Kidney (tissue), 14 donors: ENCODE data around the gene NMRK1. TPM values are rescaled to one million over a fixed set of nuclear protein-coding genes. Genes with fewer than 3 reads are reported as not detected.

ENCODE experiments used
- DNase-seq, 5 donors: peaks; one replicate each; pipeline ENCODE4 v3.0.0-alpha.2; 2013 to 2020
- FAIRE-seq: peaks from 2 replicates; lab custom pipeline; 2012; peaks lifted over from hg19 to GRCh38; lab: Jason Lieb, UNC
- H3K27ac ChIP-seq, 2 donors: one replicate each; pipeline ENCODE4 v1.7.0; 2013; ENCODE audit warnings: low read depth in 2 of 2, low read length in 2 of 2, inconsistent platforms in 1 of 2
- H3K27me3 ChIP-seq: one replicate; pipeline ENCODE4 v1.7.1; 2013; ENCODE audit warnings: low read length, inconsistent platforms; ENCODE audit not compliant: control insufficient read depth, insufficient read depth
- H3K36me3 ChIP-seq, 3 donors: one replicate each; pipeline versions ENCODE4 v1.7.0 to v1.7.1; 2013; ENCODE audit warnings: low read length in 3 of 3, control low read depth in 1 of 3, inconsistent platforms in 1 of 3; ENCODE audit not compliant: insufficient read depth in 3 of 3, control insufficient read depth in 2 of 3
- H3K4me1 ChIP-seq, 3 donors: one replicate each; pipeline versions ENCODE4 v1.7.0 to v1.7.1; 2013; ENCODE audit warnings: low read length in 3 of 3, inconsistent platforms in 1 of 3, low read depth in 1 of 3; ENCODE audit not compliant: control insufficient read depth in 2 of 3, insufficient read depth in 2 of 3
- H3K4me3 ChIP-seq, 3 donors: one replicate each; pipeline versions ENCODE4 v1.7.0 to v1.8.1; 2013; ENCODE audit warnings: low read length in 3 of 3, control low read depth in 1 of 3, inconsistent platforms in 1 of 3
- H3K9ac ChIP-seq, 3 donors: one replicate each; pipeline versions ENCODE4 v1.7.0 to v1.7.1; 2013; ENCODE audit warnings: low read length in 3 of 3, control low read depth in 1 of 3, inconsistent platforms in 1 of 3
- H3K9me3 ChIP-seq, 3 donors: one replicate each; pipeline versions ENCODE4 v1.7.0 to v1.7.1; 2013; ENCODE audit warnings: low read length in 3 of 3, control low read depth in 1 of 3, inconsistent platforms in 1 of 3; ENCODE audit not compliant: control insufficient read depth in 2 of 3, insufficient read depth in 1 of 3
- CTCF ChIP-seq: IDR thresholded peaks from 3 replicates; pipeline ENCODE4 v1.5.1; 2012; ENCODE audit warnings: mild to moderate bottlenecking, moderate library complexity, borderline replicate concordance; ENCODE audit not compliant: insufficient read depth; ENCODE audit errors: extremely low read depth
- intact Hi-C: fragments of 100-400 bp; cut with DNase I; formaldehyde crosslinking; loops from one replicate; pipeline ENCODE4 v1.11.1; 2022
- polyA plus RNA-seq: library from polyadenylated mRNA; stranded (reverse); fragments of 350-450 nt; fragmentation: Illumina TruSeq; extraction: RNeasy Lipid Tissue Mini Kit (QIAGEN cat#74804); gene quantifications from one replicate; pipeline ENCODE4 v1.2.3, GENCODE V29; 2014; ENCODE audit warnings: low read depth, low replicate concordance; ENCODE audit not compliant: insufficient read depth
- total RNA-seq: library from RNA; stranded (reverse); fragmentation: NEBNext Ultra II Directional; extraction: Animal tissue kit (Norgen Biotek cat#: 25700); gene quantifications from one replicate; pipeline ENCODE4 v1.2.1, GENCODE V29; 2021
- donor health status: control.
- donor health status: control.
- donor health status: control.
- donor health status: control.
- donor health status: control.
- donor health status: DM: yes; HTN: yes; CAD: no.
- donor health status: Normal renal cell carcinoma (clear cell type).

NMRK1 gene
- total and polyA plus RNA-seq, 2 donors from 2014 or later: 42.3 to 67.8 TPM

- H3K36me3 ChIP-seq: peaks cover 0 to 18% (median 8%) of the 10 kb centered on the region in 3 donors
- no peak overlapping the region for H3K4me3 ChIP-seq
- no peaks in the 10 kb centered on the region for H3K4me1 ChIP-seq
- H3K9me3 ChIP-seq: no peaks in the 10 kb centered on the region
- FAIRE-seq: no peak
- no peak overlapping the region for H3K27ac ChIP-seq
- DNase-seq: no peak
- no peak for TF ChIP-seq CTCF
- intact Hi-C loops: no loop called here
- no peak overlapping the region for H3K9ac ChIP-seq
- H3K27me3 ChIP-seq: no peaks in the 10 kb centered on the region
Observed at GRCh38 chr9:75063556-75064305, 24.2 kb downstream of the NMRK1 start.

GRCh38 chr9:75061169-75061568 lies 26.8 kb downstream of the NMRK1 start:
- Histone ChIP-seq H3K27me3 (no peaks in the 10 kb centered on the region), H3K36me3 (peaks cover 0 to 13% (median 3%) of the 10 kb centered on the region in 3 donors), H3K4me3 (no peak overlapping the region), H3K9me3 (no peaks in the 10 kb centered on the region), H3K27ac (no peak overlapping the region), H3K9ac (no peak overlapping the region), H3K4me1 (no peaks in the 10 kb centered on the region)
- no peak for TF ChIP-seq CTCF
- intact Hi-C loops: no loop called here
- FAIRE-seq: no peak
- no peak for DNase-seq

- no peaks in the 10 kb centered on the region for H3K27me3 ChIP-seq
- TF ChIP-seq CTCF: no peak
- no peak overlapping the region for H3K4me3 ChIP-seq
- DNase-seq (no peak), FAIRE-seq (no peak)
- no peaks in the 10 kb centered on the region for H3K4me1 ChIP-seq
- no peaks in the 10 kb centered on the region for H3K9me3 ChIP-seq
- H3K36me3 ChIP-seq: no peaks in the 10 kb centered on the region
- intact Hi-C loops: no loop called here
- no peak overlapping the region for H3K27ac ChIP-seq
- H3K9ac ChIP-seq: no peak overlapping the region
Observed at GRCh38 chr9:75054368-75055001, 33.5 kb downstream of the NMRK1 start.
